Breast epithelium (tissue), 4 donors: ENCODE measurements around the gene RASA3. TPM values are rescaled to one million over a fixed set of nuclear protein-coding genes. Genes with fewer than 3 reads are reported as not detected.
A peak's percentile ranks its signal among the peaks of the same experiment; 100 is the strongest.

Experiments used
- DNase-seq, 2 donors: peaks; one replicate each; pipeline ENCODE4 v3.0.0-alpha.2; 2019; ENCODE audit warnings: low spot score in 2 of 2
- H3K27ac ChIP-seq, 2 donors: fragments of 200-600 bp; sonication (generic) in 1 of 2; one replicate each; pipeline ENCODE4 v1.5.1; 2016 to 2019; ENCODE audit warnings: mild to moderate bottlenecking in 1 of 2
- H3K27me3 ChIP-seq, 2 donors: fragments of 200-600 bp; sonication (generic) in 1 of 2; one replicate each; pipeline versions ENCODE4 v1.5.1 to v1.6.0; 2017 to 2019; ENCODE audit warnings: control low read depth in 1 of 2, mild to moderate bottlenecking in 1 of 2
- H3K36me3 ChIP-seq: fragments of 200-600 bp; one replicate; pipeline ENCODE4 v1.5.1; 2019
- H3K4me1 ChIP-seq, 2 donors: fragments of 200-600 bp; sonication (generic); one replicate each; pipeline ENCODE4 v1.5.1; 2016 to 2019; ENCODE audit warnings: control low read depth in 1 of 2
- H3K4me3 ChIP-seq, 3 donors: fragments of 200-600 bp; sonication (generic); 1 replicate in 2 of 3; 2 replicates in 1 of 3; pipeline ENCODE4 v1.5.1; 2016 to 2019; ENCODE audit warnings: mild to moderate bottlenecking in 3 of 3, moderate library complexity in 2 of 3
- H3K9me3 ChIP-seq, 2 donors: fragments of 200-600 bp; sonication (generic) in 1 of 2; one replicate each; pipeline ENCODE4 v1.5.1; 2016 to 2019; ENCODE audit warnings: control low read depth in 1 of 2
- POLR2A ChIP-seq: fragments of 450-650 bp; IDR thresholded peaks from one replicate; pipeline ENCODE4 v1.6.1; 2016; ENCODE audit warnings: antibody characterized with exemption, mild to moderate bottlenecking, moderate library complexity
- POLR2AphosphoS5 ChIP-seq, 3 donors: sonication (generic); formaldehyde crosslinking; IDR thresholded peaks; one replicate each; pipeline ENCODE4 v1.6.1; 2017; ENCODE audit warnings: antibody characterized with exemption in 3 of 3
- intact Hi-C: fragments of 100-400 bp; cut with DNase I; formaldehyde crosslinking; loops from one replicate; pipeline ENCODE4 v1.15.1; 2023; ENCODE audit warnings: low total_unique reads
- total RNA-seq, 3 donors: library from RNA; depleted of rRNA; stranded (reverse); fragments of >200 nt; gene quantifications; one replicate each; pipeline ENCODE4 v1.1.0, GENCODE V29; 2016
- TF ChIP-seq, protein P1 (sequence below), 3 donors: fragments of 450-650 bp; IDR thresholded peaks; one replicate each; pipeline ENCODE4 v1.5.1; 2016 to 2017; ENCODE audit warnings: antibody characterized with exemption in 3 of 3, mild to moderate bottlenecking in 3 of 3, moderate library complexity in 3 of 3

The RASA3 gene
- total RNA-seq, 3 donors from 2014 or later: 14.2 to 54.9 (median 31.5) TPM

DNA sequence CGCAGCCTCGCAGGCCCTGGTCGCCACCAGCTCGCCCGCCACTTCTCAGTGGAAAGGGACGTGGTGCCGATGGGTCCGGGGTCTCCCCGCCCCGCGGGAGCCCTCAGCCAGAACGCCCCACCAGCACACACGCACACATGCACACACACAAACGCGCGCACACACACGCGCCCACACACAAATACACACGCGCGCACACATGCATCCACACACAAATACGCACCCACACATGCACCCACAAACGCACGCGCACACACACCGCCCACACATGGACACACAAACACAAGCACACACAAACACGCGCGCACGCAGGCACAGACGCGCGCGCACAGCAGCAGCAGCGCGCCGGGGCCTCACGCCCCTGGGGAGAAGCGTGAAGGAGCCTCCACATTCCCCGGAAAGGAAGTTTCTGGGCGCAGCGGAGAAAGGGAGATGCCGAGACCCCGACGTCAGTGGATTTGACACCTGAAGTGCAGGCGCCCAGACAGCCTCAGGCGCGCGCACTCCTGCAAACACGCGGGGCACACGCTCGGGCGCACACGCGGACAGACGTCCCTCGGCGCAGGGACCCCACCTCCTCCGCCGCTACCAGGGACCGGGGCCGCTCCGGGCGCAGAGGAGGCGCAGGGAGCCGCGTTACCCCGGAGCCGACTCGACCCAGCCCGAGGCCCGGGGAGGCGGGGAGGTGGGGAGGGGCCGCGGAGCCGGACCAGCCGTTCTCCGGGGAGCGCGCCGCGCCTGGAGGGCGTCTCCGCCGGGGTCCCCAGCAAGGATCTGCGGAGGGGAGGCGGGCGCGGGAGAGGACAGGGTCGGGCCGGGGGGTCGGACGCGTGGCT is 622 bp downstream of the RASA3 start:
- TF ChIP-seq, protein P1, sequence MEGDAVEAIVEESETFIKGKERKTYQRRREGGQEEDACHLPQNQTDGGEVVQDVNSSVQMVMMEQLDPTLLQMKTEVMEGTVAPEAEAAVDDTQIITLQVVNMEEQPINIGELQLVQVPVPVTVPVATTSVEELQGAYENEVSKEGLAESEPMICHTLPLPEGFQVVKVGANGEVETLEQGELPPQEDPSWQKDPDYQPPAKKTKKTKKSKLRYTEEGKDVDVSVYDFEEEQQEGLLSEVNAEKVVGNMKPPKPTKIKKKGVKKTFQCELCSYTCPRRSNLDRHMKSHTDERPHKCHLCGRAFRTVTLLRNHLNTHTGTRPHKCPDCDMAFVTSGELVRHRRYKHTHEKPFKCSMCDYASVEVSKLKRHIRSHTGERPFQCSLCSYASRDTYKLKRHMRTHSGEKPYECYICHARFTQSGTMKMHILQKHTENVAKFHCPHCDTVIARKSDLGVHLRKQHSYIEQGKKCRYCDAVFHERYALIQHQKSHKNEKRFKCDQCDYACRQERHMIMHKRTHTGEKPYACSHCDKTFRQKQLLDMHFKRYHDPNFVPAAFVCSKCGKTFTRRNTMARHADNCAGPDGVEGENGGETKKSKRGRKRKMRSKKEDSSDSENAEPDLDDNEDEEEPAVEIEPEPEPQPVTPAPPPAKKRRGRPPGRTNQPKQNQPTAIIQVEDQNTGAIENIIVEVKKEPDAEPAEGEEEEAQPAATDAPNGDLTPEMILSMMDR (IDR thresholded peaks at IDR 0.05): no peak
- no peak for TF ChIP-seq POLR2A
- no peak for TF ChIP-seq POLR2AphosphoS5 (IDR thresholded peaks at IDR 0.05)
- H3K27ac ChIP-seq: peak overlapping the region; percentile 67 to 80
- H3K9me3 ChIP-seq: no peaks in the 10 kb centered on the region
- H3K4me3 ChIP-seq: peak overlapping the region; percentile 70 to 96 (median 74)
- H3K36me3 ChIP-seq: no peaks in the 10 kb centered on the region
- DNase-seq: no peak
- no peaks in the 10 kb centered on the region for H3K27me3 ChIP-seq
- H3K4me1 ChIP-seq: peaks cover 6 to 8% of the 10 kb centered on the region in 2 donors
- intact Hi-C loops: no loop called here

DNA sequence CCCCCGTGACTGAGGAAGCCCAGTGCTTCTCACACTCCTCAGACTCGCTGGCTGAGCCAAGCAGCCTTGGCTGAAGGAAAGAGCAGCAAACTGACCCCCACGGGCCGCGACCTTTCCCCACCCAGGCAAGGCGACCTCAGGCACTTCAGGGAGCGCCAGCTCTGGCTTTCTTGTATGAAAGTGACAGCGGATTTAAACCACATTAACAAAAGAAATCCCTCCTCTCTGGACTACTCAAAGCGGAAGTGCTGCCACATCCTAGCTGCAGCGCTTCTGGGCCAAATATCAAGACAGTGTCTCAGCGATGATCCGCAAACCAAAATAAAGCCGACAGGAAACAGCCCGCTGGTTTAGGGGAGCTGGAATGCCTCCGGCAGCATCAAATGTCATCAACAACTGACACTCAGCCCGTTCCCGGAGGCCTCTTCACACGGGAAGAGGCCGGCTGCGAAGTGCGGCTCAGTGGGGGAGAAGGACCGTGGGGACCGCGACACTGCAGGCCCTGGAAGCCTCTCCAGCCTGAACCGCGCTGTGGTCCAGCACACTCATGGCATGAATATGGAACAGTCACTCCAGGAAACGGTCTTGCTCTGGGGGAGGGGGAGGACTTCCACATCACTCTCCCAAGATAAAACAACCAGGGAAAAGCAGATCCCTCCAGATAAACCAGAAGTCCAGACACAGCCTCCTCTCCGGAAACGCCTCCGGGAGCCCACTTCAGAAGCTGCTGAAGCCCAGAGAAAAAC is 1.4 kb downstream of the RASA3 start:
- Histone ChIP-seq H3K9me3 (no peaks in the 10 kb centered on the region), H3K27me3 (no peaks in the 10 kb centered on the region), H3K36me3 (no peaks in the 10 kb centered on the region), H3K4me3 (peak overlapping the region; percentile 70 to 96 (median 74)), H3K4me1 (peaks cover 6 to 8% of the 10 kb centered on the region in 2 donors), H3K27ac (peak overlapping the region; percentile 67 to 80)
- intact Hi-C loops: no loop called here
- peak in 1 of 3 donors; percentile 50 for TF ChIP-seq POLR2AphosphoS5 (IDR thresholded peaks at IDR 0.05)
- TF ChIP-seq, protein P1 (IDR thresholded peaks at IDR 0.05): no peak
- no peak for DNase-seq

DNA sequence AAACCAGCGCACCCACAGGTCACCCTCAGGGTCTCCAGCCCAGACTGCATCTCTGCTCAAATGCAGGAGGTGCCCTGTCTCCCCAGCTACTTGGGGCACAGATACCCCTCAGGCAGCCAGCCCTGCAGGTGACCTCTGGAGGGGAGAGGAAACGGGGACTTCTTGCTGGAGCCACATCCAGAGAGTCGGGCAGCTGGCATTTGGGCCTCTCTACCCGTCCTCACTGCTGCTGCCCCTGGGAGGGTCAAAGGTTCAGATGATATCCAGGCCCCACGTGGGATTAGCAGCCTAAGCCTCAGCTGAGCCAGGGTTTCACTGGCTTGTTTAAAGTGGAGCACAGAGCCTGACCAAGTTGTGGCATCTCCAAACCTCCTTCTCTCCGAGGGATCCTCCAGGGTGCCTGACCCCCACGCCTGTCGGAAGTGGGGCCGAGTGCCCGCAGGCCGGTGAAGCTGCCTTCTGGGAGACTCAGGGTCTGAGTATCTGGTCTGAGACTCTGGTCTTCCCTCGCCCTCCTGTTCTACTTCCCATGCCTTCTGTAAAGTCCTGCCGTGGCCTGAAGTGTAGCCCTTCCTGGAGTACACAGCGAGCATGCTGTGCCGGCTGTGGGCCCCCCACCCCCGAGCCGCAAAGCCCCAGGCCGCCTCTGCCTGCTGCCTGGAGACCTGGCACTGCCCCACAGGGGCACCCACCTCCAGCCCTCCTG is 2.1 kb downstream of the RASA3 start:
- Histone ChIP-seq H3K4me1 (peaks cover 6 to 8% of the 10 kb centered on the region in 2 donors), H3K9me3 (no peaks in the 10 kb centered on the region), H3K36me3 (no peaks in the 10 kb centered on the region), H3K27me3 (no peaks in the 10 kb centered on the region), H3K4me3 (peak overlapping the region; percentile 70 to 96 (median 74)), H3K27ac (peak overlapping the region; percentile 67 to 80)
- TF ChIP-seq POLR2A (no peak), POLR2AphosphoS5 (IDR thresholded peaks at IDR 0.05) (no peak)
- TF ChIP-seq, protein P1 (IDR thresholded peaks at IDR 0.05): no peak
- intact Hi-C loops: no loop called here
- no peak for DNase-seq

DNA sequence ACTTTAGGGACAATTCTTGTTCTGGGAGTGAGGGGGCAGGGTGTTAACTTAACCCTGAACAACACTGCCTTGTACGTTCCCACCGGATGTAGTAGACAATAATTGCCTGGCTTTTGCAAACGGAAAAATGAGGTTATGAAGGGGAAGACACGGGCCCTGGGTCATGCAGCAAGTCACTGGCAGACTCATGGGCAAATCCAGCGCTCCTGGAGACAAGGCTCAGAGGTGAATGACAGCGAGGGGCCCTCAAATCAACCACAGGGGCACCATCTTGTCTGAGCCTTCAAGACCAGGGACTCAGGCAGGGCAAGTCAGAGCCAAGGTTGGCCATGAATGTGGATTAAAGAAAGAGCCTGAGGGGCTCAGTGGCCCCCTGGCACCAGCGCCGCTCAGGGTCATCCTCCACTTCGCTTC is 2.8 kb downstream of the RASA3 start:
- H3K27ac ChIP-seq: peak overlapping the region in 1 of 2 donors; percentile 80

More for the DNA sequence above, 2.8 kb downstream of the RASA3 start:
- intact Hi-C loops: no loop called here
- DNase-seq: no peak
- Histone ChIP-seq H3K9me3 (no peaks in the 10 kb centered on the region), H3K4me3 (peak overlapping the region in 1 of 3 donors; percentile 96), H3K36me3 (no peaks in the 10 kb centered on the region), H3K27me3 (no peaks in the 10 kb centered on the region), H3K4me1 (peaks cover 6 to 8% of the 10 kb centered on the region in 2 donors)
- no peak for TF ChIP-seq POLR2AphosphoS5 (IDR thresholded peaks at IDR 0.05)
- TF ChIP-seq, protein P1 (IDR thresholded peaks at IDR 0.05): no peak
